Endodermal cell (in vitro differentiated cells): ENCODE results near the gene TCIRG1. TPM values are rescaled to one million over a fixed set of nuclear protein-coding genes. Genes with fewer than 3 reads are reported as not detected.

Experiments
- DNase-seq: peaks from one replicate; pipeline ENCODE4 v3.0.0-alpha.2; 2017
- H3K27ac ChIP-seq: 2 replicates; pipeline ENCODE4 v1.5.1; 2013; ENCODE audit warnings: mild to moderate bottlenecking, low read depth, low read length, moderate library complexity
- H3K27me3 ChIP-seq: 2 replicates; pipeline ENCODE4 v1.6.1; 2013; ENCODE audit warnings: mild to moderate bottlenecking, low read length, moderate library complexity; ENCODE audit not compliant: insufficient read depth, control insufficient read depth, poor library complexity, severe bottlenecking
- H3K36me3 ChIP-seq: 2 replicates; pipeline ENCODE4 v1.7.0; 2013; ENCODE audit warnings: mild to moderate bottlenecking, low read length, moderate library complexity; ENCODE audit not compliant: control insufficient read depth, insufficient read depth
- H3K4me1 ChIP-seq: one replicate; pipeline ENCODE4 v1.7.0; 2013; ENCODE audit warnings: low read length; ENCODE audit not compliant: control insufficient read depth, insufficient read depth
- H3K4me3 ChIP-seq: 2 replicates; pipeline ENCODE4 v1.5.1; 2013; ENCODE audit warnings: mild to moderate bottlenecking, low read length, moderate library complexity
- H3K9ac ChIP-seq: 2 replicates; pipeline ENCODE4 v1.6.1; 2013; ENCODE audit warnings: mild to moderate bottlenecking, low read length, moderate library complexity; ENCODE audit not compliant: poor library complexity, severe bottlenecking; ENCODE audit errors: extremely low read depth
- H3K9me3 ChIP-seq: 2 replicates; pipeline ENCODE4 v1.6.1; 2013; ENCODE audit warnings: mild to moderate bottlenecking, low read length, moderate library complexity; ENCODE audit not compliant: control insufficient read depth
- H3K27ac Mint-ChIP-seq: 2 replicates; pipeline ENCODE4 v1.8.0; 2020; ENCODE audit warnings: mixed read lengths
- H3K27me3 Mint-ChIP-seq: 2 replicates; pipeline ENCODE4 v1.8.0; 2021; ENCODE audit warnings: mild to moderate bottlenecking, mixed read lengths; ENCODE audit not compliant: insufficient read depth
- H3K36me3 Mint-ChIP-seq: 2 replicates; pipeline ENCODE4 v1.8.0; 2020; ENCODE audit warnings: low read depth, mixed read lengths
- H3K4me1 Mint-ChIP-seq: 2 replicates; pipeline ENCODE4 v1.8.0; 2020; ENCODE audit warnings: mixed read lengths
- H3K4me3 Mint-ChIP-seq: 2 replicates; pipeline ENCODE4 v1.8.0; 2020; ENCODE audit warnings: mild to moderate bottlenecking, moderate library complexity, mixed read lengths
- H3K9me3 Mint-ChIP-seq: 2 replicates; pipeline ENCODE4 v1.8.0; 2020; ENCODE audit warnings: mild to moderate bottlenecking, mixed read lengths
- WGBS, 2 experiments: methylation state at CpG; one replicate each; pipeline versions ENCODE4 v1.1.5 to v1.1.7; 2013; ENCODE audit warnings: missing lambda C conversion rate in 2 of 2, mixed read lengths in 1 of 2; ENCODE audit not compliant: insufficient coverage in 1 of 2, insufficient read length in 1 of 2; 5-methylcytosine and 5-hydroxymethylcytosine counted together
- total RNA-seq, 2 donors: library from RNA; stranded (reverse); fragmentation: NEBNext Ultra II Directional in 1 of 2; extraction: Animal tissue kit (Norgen Biotek cat#: 25700) in 1 of 2; gene quantifications; 2 replicates in 1 of 2; 3 replicates in 1 of 2; pipeline ENCODE4 v1.2.1, GENCODE V29; 2021
- TF ChIP-seq, protein P1 (sequence below): fragments of 200-600 bp; sonication (generic); conservative IDR thresholded peaks from 2 replicates; pipeline ENCODE4 v1.5.0; 2021; ENCODE audit warnings: antibody characterized with exemption, mild to moderate bottlenecking

The TCIRG1 gene
- total RNA-seq, 2 donors from 2014 or later = 61.6 to 70.4 TPM

DNA sequence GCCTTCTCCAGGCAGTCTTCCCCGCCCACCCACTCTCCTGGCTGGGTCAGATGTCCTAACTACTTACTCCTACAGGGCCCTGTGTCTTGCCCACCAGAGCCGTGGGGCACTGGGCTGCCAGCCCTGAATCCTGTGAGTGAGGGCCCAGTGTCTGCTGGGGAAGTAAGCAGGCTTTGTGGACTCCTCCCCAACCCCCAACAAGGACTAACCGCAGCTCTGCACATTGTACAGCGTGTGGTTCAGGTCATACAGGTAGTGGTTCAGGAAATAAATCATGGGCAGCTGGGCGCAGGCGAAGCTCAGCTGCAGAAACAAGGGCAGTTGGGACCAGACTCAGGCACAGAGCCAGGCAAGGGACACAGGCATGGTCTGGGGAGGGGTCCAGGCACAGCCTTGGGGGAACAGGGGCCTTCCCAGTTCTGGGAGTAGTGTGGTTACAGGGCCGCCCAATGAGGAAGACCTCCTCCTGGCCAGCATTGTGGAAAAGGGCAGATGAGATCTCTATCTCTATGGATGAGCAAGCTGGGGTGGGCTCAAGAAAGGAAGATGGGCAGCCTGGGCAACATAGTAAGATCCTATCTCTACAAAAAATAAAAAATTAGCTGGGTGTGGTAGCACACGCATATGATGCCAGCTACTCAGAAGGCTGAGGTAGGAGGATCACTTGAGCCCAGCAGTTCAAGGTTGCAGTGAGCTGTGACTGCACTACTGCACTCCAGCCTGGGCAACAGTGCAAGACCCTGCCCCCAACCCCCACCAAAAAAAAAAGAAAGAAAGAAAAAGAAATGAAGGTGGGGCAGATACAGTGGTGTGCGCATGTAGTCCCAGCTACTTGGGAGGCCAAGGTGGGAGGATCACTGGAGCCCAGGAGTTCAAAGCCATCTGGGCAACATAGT is 40.4 kb upstream of the TCIRG1 start:
- Mint-ChIP-seq H3K4me1 (no peaks in the 10 kb centered on the region), H3K4me3 (no peak overlapping the region), H3K27me3 (peaks cover 8% of the 10 kb centered on the region), H3K36me3 (peaks cover 11% of the 10 kb centered on the region), H3K27ac (no peak overlapping the region), H3K9me3 (no peaks in the 10 kb centered on the region)
- 91 to 94% methylated on average over 6 to 9 of the region's 9 CpGs for WGBS, 2 experiments
- H3K27me3 ChIP-seq = peaks cover 7% of the 10 kb centered on the region
- peak; percentile 38 for DNase-seq
- H3K9me3 ChIP-seq = no peaks in the 10 kb centered on the region
- no peak overlapping the region for H3K27ac ChIP-seq
- H3K9ac ChIP-seq = no peak overlapping the region
- TF ChIP-seq, protein P1, sequence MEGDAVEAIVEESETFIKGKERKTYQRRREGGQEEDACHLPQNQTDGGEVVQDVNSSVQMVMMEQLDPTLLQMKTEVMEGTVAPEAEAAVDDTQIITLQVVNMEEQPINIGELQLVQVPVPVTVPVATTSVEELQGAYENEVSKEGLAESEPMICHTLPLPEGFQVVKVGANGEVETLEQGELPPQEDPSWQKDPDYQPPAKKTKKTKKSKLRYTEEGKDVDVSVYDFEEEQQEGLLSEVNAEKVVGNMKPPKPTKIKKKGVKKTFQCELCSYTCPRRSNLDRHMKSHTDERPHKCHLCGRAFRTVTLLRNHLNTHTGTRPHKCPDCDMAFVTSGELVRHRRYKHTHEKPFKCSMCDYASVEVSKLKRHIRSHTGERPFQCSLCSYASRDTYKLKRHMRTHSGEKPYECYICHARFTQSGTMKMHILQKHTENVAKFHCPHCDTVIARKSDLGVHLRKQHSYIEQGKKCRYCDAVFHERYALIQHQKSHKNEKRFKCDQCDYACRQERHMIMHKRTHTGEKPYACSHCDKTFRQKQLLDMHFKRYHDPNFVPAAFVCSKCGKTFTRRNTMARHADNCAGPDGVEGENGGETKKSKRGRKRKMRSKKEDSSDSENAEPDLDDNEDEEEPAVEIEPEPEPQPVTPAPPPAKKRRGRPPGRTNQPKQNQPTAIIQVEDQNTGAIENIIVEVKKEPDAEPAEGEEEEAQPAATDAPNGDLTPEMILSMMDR = no peak
- H3K36me3 ChIP-seq = no peaks in the 10 kb centered on the region
- H3K4me1 ChIP-seq = no peaks in the 10 kb centered on the region
- no peak overlapping the region for H3K4me3 ChIP-seq

DNA sequence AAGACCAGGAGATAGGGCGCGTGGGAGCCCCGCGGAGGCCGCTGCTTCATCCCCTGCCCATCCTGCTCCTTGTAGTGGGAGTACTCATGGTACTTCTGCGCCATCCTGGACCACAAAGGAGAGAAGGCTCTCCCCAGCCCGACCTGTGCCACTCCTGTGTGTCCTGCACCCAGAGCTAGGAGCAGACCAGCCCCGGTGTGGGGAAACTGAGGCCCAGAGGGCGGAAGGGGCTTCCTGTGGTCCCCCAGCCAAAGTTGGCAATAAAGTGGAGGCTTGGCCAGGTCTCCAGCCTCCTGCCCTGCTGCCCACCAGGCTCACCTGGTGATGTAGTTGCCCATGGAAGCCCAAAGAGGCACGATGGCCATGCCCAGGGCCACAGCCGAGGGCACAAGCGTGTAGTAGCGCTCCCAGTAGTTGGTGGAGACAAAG is 39.6 kb upstream of the TCIRG1 start:
- H3K4me1 ChIP-seq = no peaks in the 10 kb centered on the region

DNA sequence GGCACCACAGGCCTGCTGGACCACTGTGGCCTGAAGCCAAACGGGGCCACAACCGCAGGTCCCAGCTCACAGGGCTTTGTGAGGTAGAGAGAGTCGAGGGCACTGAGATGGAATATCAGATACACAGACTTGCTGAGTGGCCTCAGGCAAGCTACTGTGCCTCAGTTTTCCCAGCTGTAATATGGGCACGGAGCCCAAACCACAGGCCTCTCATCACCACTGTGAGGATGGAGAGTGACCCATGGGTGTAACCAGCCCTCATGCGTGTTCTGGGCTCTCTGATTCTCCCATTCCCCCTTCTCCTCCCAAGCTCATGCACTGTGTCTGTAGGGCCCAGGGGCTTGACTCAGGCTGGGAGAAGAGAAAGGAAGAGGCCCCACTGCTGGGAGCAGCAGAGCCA is 39.1 kb upstream of the TCIRG1 start:
- peaks cover 11% of the 10 kb centered on the region for H3K36me3 Mint-ChIP-seq
- Histone ChIP-seq H3K27ac (no peak overlapping the region), H3K9me3 (no peaks in the 10 kb centered on the region), H3K4me3 (no peak overlapping the region), H3K36me3 (no peaks in the 10 kb centered on the region), H3K4me1 (no peaks in the 10 kb centered on the region), H3K9ac (no peak overlapping the region), H3K27me3 (peaks cover 7% of the 10 kb centered on the region)
- H3K4me3 Mint-ChIP-seq = no peak overlapping the region
- H3K27me3 Mint-ChIP-seq = peaks cover 6% of the 10 kb centered on the region
- H3K4me1 Mint-ChIP-seq = peaks cover under 1% of the 10 kb centered on the region
- TF ChIP-seq, protein P1 = no peak
- DNase-seq = no peak
- H3K9me3 Mint-ChIP-seq = no peaks in the 10 kb centered on the region
- WGBS, 2 experiments = 91 to 93% methylated on average over 4 to 5 of the region's 5 CpGs
- no peak overlapping the region for H3K27ac Mint-ChIP-seq

More for the DNA sequence above, 39.6 kb upstream of the TCIRG1 start:
- no peaks in the 10 kb centered on the region for H3K9me3 Mint-ChIP-seq
- Histone ChIP-seq H3K36me3 (no peaks in the 10 kb centered on the region), H3K27me3 (peaks cover 7% of the 10 kb centered on the region), H3K27ac (no peak overlapping the region), H3K9me3 (no peaks in the 10 kb centered on the region), H3K9ac (no peak overlapping the region), H3K4me3 (no peak overlapping the region)
- 91 to 100% methylated on average over 9 to 13 of the region's 13 CpGs for WGBS, 2 experiments
- TF ChIP-seq, protein P1 = no peak
- no peaks in the 10 kb centered on the region for H3K4me1 Mint-ChIP-seq
- H3K4me3 Mint-ChIP-seq = no peak overlapping the region
- peak; percentile 31 for DNase-seq
- H3K27ac Mint-ChIP-seq = no peak overlapping the region
- peaks cover 6% of the 10 kb centered on the region for H3K27me3 Mint-ChIP-seq
- H3K36me3 Mint-ChIP-seq = peaks cover 11% of the 10 kb centered on the region
